Measurements from ENCODE around the gene CNTROB.

Gene CNTROB

GRCh38 chr17:7885367-7886226, 46.4 kb upstream of the CNTROB start:
- TF ChIP-seq POLR2AphosphoS5 (IDR thresholded peaks at IDR 0.05; ENCODE audit: low read depth, low read length), result peak; percentile 79
- peak; percentile 85 for TF ChIP-seq TAF1 (IDR thresholded peaks at IDR 0.05; ENCODE audit: borderline replicate concordance, insufficient read depth, low read length)
- peak in 1 of 2 experiments; percentile 49; a peak in 1 of 4 replicates for TF ChIP-seq REST (IDR thresholded peaks at IDR 0.05; ENCODE audit: insufficient read depth in 1 of 2, low read depth in 2 of 2, low read length in 2 of 2)
- TF ChIP-seq FOXP2 (optimal IDR thresholded peaks at IDR 0.05; ENCODE audit: borderline replicate concordance, extremely low read depth, extremely low read length, insufficient read depth), result peak; percentile 92
- peak; percentile 99; the same call in 1 of the 2 replicates for TF ChIP-seq SIN3A (IDR thresholded peaks at IDR 0.05; ENCODE audit: borderline replicate concordance, insufficient read depth, low read length)

GRCh38 chr17:7886227-7887037, 45.6 kb upstream of the CNTROB start:
- TF ChIP-seq REST (IDR thresholded peaks at IDR 0.05; ENCODE audit: insufficient read depth in 1 of 2, low read depth in 2 of 2, low read length in 2 of 2), result no peak
- TF ChIP-seq POLR2AphosphoS5 (IDR thresholded peaks at IDR 0.05; ENCODE audit: low read depth, low read length), result no peak; the same call in 1 of the 2 replicates
- TF ChIP-seq TAF1 (IDR thresholded peaks at IDR 0.05; ENCODE audit: borderline replicate concordance, insufficient read depth, low read length), result no peak
- no peak for TF ChIP-seq FOXP2 (optimal IDR thresholded peaks at IDR 0.05; ENCODE audit: borderline replicate concordance, extremely low read depth, extremely low read length, insufficient read depth)
- TF ChIP-seq SIN3A (IDR thresholded peaks at IDR 0.05; ENCODE audit: borderline replicate concordance, insufficient read depth, low read length), result no peak; the same call in 1 of the 2 replicates

GRCh38 chr17:7887038-7887481, 44.9 kb upstream of the CNTROB start:
- TF ChIP-seq REST (IDR thresholded peaks at IDR 0.05; ENCODE audit: insufficient read depth in 1 of 2, low read depth in 2 of 2, low read length in 2 of 2) (0 out of 4 replicates have a peak, but pooled peaks of 1 of the 2 experiments have one; percentile 2), FOXP2 (optimal IDR thresholded peaks at IDR 0.05; ENCODE audit: borderline replicate concordance, extremely low read depth, extremely low read length, insufficient read depth) (no peak), TAF1 (IDR thresholded peaks at IDR 0.05; ENCODE audit: borderline replicate concordance, insufficient read depth, low read length) (no peak), POLR2AphosphoS5 (IDR thresholded peaks at IDR 0.05; ENCODE audit: low read depth, low read length) (peak; percentile 49; the same call in 1 of the 2 replicates), SIN3A (IDR thresholded peaks at IDR 0.05; ENCODE audit: borderline replicate concordance, insufficient read depth, low read length) (0 out of 2 replicates have a peak, but pooled peaks have one; percentile 12)

- TF ChIP-seq TAF1 (IDR thresholded peaks at IDR 0.05; ENCODE audit: borderline replicate concordance, insufficient read depth, low read length), result no peak; the same call in none of the 2 replicates
- peak; percentile 80 for TF ChIP-seq POLR2AphosphoS5 (IDR thresholded peaks at IDR 0.05; ENCODE audit: low read depth, low read length)
- TF ChIP-seq REST (IDR thresholded peaks at IDR 0.05; ENCODE audit: insufficient read depth in 1 of 2, low read depth in 2 of 2, low read length in 2 of 2), result peak; percentile 2 to 22; a peak in 1 of 4 replicates
- TF ChIP-seq FOXP2 (optimal IDR thresholded peaks at IDR 0.05; ENCODE audit: borderline replicate concordance, extremely low read depth, extremely low read length, insufficient read depth), result no peak
- no peak for TF ChIP-seq SIN3A (IDR thresholded peaks at IDR 0.05; ENCODE audit: borderline replicate concordance, insufficient read depth, low read length)
Measured at GRCh38 chr17:7887482-7888183, 44.4 kb upstream of the CNTROB start.

Data from PFSK-1 (cell line).